Measurements from ENCODE around the gene RADIL. TPM values are rescaled to one million over a fixed set of nuclear protein-coding genes. Genes with fewer than 3 reads are reported as not detected.

The RADIL gene
- total and polyA plus RNA-seq, 9 of the 15 experiments (the other 6 are each of a cell fraction or from before 2014, with no cell fraction given): 0.06 to 8.1 (median 1.9) TPM; not detected in 1

DNA sequence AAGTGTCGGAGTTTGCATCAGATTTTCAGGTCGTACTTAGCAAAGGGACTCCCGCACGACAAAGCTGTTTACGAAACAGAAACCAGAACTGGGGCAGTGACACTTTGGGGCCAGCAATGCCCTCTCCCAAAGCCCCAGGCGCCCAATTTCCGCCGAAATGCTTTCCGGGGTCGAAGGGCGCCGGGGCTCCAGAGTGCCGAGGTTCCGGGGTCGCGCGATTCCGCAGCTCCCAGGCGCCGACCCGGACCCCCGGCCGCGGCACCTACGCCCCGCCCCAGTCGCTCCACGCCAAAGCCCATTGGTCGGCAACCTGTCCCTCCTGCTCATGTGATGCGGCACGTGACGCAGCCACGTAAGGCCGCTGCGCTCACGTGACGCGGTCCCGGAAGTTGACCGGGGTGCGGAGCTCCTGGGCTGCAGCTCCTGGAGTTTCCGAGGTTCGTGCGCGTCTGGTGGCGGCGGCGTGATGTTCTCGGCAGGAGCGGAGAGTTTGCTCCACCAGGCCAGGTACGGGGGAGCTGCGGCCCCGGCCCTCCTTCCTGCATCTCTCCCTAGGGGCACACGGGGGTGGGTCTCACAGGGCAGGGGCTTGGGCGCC is 108.2 kb downstream of the RADIL start, which contains the start of gene AP5Z1 (continued):
- TF ChIP-seq, protein P1, sequence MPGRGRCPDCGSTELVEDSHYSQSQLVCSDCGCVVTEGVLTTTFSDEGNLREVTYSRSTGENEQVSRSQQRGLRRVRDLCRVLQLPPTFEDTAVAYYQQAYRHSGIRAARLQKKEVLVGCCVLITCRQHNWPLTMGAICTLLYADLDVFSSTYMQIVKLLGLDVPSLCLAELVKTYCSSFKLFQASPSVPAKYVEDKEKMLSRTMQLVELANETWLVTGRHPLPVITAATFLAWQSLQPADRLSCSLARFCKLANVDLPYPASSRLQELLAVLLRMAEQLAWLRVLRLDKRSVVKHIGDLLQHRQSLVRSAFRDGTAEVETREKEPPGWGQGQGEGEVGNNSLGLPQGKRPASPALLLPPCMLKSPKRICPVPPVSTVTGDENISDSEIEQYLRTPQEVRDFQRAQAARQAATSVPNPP (IDR thresholded peaks at IDR 0.05; ENCODE audit: borderline replicate concordance, insufficient read depth, insufficient read length): no peak
- TF ChIP-seq TAF7 (tag; IDR thresholded peaks at IDR 0.05) (0 out of 2 replicates have a peak, but pooled peaks have one; percentile 22), ZNF445 (CRISPR knock-in tag; IDR thresholded peaks at IDR 0.05; ENCODE audit: low read depth) (no peak), HNRNPLL (IDR thresholded peaks at IDR 0.05; ENCODE audit: low read depth, low read length, poor library complexity, severe bottlenecking) (peak; percentile 10), DACH1 (IDR thresholded peaks at IDR 0.05; ENCODE audit: partially characterized antibody) (no peak), COPS2 (conservative IDR thresholded peaks at IDR 0.05) (no peak), YBX1 (IDR thresholded peaks at IDR 0.05) (no peak), NFIC (IDR thresholded peaks at IDR 0.05) (no peak; the same call in 1 of the 2 replicates), SMC3 (conservative IDR thresholded peaks at IDR 0.05; ENCODE audit: insufficient read depth, low read depth, low read length) (no peak), GABPB1 (CRISPR knock-in tag; IDR thresholded peaks at IDR 0.05) (peak; percentile 89), SAFB2 (IDR thresholded peaks at IDR 0.05; ENCODE audit: borderline replicate concordance, low read depth, low read length, severe bottlenecking) (no peak), ELF1 (tag; IDR thresholded peaks at IDR 0.05) (peak; percentile 98), NFRKB (IDR thresholded peaks at IDR 0.05; ENCODE audit: low read depth) (no peak), ZFPM2 (CRISPR knock-in tag; IDR thresholded peaks at IDR 0.05) (no peak), TCF7 (IDR thresholded peaks at IDR 0.05; ENCODE audit: borderline replicate concordance) (peak; percentile 56; the same call in 1 of the 2 replicates), ZBTB26 (CRISPR knock-in tag; IDR thresholded peaks at IDR 0.05) (no peak), HNRNPH1 (optimal IDR thresholded peaks at IDR 0.05; ENCODE audit: low read depth, low read length) (no peak), HMG20A (CRISPR knock-in tag; conservative IDR thresholded peaks at IDR 0.05) (no peak), CCNT2 (IDR thresholded peaks at IDR 0.05; ENCODE audit: borderline replicate concordance, extremely low read depth, insufficient read length, low read depth, low read length) (peak; percentile 84), ZNF507 (tag; conservative IDR thresholded peaks at IDR 0.05) (no peak), ZNF133 (CRISPR knock-in tag; IDR thresholded peaks at IDR 0.05) (no peak), NEUROD1 (IDR thresholded peaks at IDR 0.05; ENCODE audit: borderline replicate concordance, low read depth, low read length, partially characterized antibody) (peak; percentile 66), ZNF24 (IDR thresholded peaks at IDR 0.05) (no peak)
- TF ChIP-seq, protein P2, sequence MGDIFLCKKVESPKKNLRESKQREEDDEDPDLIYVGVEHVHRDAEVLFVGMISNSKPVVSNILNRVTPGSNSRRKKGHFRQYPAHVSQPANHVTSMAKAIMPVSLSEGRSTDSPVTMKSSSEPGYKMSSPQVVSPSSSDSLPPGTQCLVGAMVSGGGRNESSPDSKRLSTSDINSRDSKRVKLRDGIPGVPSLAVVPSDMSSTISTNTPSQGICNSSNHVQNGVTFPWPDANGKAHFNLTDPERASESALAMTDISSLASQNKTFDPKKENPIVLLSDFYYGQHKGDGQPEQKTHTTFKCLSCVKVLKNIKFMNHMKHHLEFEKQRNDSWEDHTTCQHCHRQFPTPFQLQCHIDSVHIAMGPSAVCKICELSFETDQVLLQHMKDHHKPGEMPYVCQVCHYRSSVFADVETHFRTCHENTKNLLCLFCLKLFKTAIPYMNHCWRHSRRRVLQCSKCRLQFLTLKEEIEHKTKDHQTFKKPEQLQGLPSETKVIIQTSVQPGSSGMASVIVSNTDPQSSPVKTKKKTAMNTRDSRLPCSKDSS (IDR thresholded peaks at IDR 0.05; ENCODE audit: low read depth, partially characterized antibody): no peak
- TF ChIP-seq, protein P3, sequence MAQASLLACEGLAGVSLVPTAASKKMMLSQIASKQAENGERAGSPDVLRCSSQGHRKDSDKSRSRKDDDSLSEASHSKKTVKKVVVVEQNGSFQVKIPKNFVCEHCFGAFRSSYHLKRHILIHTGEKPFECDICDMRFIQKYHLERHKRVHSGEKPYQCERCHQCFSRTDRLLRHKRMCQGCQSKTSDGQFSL (CRISPR knock-in tag; IDR thresholded peaks at IDR 0.05): no peak
- TF ChIP-seq, protein P3 (tag; IDR thresholded peaks at IDR 0.05): no peak
